ENCODE results near the gene LYST. TPM values are rescaled to one million over a fixed set of nuclear protein-coding genes. Genes with fewer than 3 reads are reported as not detected.

LYST gene
- total RNA-seq, 4 donors from 2014 or later = 22.9 to 44.4 (median 31.9) TPM

GRCh38 chr1:235911300-235911662 is 44.6 kb upstream of the LYST start:
- Histone ChIP-seq H3K27ac (replicated peaks in 1 of 4) (no peak overlapping the region), H3K27me3 (no peaks in the 10 kb centered on the region), H3K9me3 (no peaks in the 10 kb centered on the region), H3K4me1 (peaks cover 13 to 27% (median 22%) of the 10 kb centered on the region in 4 donors), H3K36me3 (no peaks in the 10 kb centered on the region), H3K4me3 (no peak overlapping the region)
- TF ChIP-seq POLR2AphosphoS5 (IDR thresholded peaks at IDR 0.05) = no peak
- TF ChIP-seq, protein P1, sequence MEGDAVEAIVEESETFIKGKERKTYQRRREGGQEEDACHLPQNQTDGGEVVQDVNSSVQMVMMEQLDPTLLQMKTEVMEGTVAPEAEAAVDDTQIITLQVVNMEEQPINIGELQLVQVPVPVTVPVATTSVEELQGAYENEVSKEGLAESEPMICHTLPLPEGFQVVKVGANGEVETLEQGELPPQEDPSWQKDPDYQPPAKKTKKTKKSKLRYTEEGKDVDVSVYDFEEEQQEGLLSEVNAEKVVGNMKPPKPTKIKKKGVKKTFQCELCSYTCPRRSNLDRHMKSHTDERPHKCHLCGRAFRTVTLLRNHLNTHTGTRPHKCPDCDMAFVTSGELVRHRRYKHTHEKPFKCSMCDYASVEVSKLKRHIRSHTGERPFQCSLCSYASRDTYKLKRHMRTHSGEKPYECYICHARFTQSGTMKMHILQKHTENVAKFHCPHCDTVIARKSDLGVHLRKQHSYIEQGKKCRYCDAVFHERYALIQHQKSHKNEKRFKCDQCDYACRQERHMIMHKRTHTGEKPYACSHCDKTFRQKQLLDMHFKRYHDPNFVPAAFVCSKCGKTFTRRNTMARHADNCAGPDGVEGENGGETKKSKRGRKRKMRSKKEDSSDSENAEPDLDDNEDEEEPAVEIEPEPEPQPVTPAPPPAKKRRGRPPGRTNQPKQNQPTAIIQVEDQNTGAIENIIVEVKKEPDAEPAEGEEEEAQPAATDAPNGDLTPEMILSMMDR (IDR thresholded peaks at IDR 0.05) = no peak
- no peak for TF ChIP-seq POLR2A (IDR thresholded peaks at IDR 0.05; ENCODE audit: low read depth)
- no peak for TF ChIP-seq EP300 (IDR thresholded peaks at IDR 0.05)
- no peak for DNase-seq (ENCODE audit: extremely low spot score)
- intact Hi-C loops (cut with DNase I) = no loop called here
- WGBS = 94% methylated on average over 5 of the region's 5 CpGs

DNA sequence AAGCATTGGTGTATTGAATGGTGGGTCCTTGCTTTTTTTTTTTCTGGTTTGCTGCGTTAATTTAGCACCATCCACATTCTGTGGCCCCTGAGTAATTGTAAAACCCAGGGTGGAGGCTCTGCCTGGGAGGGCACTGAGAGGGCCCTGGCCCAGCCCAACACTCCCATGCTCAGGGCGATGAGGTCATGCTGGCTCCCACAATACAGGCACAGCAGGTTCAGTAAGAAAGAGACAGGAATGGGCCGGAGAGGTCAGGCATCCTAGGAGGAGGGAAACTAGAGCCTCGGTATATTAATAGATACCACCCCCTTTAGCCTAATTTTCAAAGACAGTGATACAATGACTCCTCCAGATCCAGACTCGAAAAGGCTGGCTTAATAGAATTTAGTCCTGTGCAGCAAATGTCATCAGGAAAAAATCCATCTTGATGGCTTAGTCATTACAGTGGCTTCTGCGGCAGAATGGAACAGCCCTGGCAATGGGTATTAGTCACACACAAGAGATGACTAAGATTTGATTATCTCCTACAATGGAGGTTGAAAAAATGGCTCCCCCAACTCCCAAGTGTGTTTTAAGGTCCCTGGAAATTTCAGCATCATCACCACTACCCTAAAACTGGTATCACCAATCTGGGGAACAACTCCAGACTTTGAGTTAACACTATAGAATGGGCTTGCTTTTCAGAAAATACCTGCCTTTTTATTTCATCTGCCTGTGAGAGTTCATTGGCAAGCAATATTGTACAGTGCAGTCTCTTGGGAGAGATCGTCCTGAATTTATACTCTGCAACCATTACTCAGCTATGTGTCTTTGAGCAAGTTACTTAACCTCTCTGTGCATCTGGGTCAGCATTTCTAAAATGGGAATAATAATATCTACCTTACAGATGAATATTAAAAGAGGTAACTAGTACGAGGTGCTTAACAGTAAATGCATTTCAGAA is 43.9 kb upstream of the LYST start:
- intact Hi-C loops (cut with DNase I) = no loop called here
- Histone ChIP-seq H3K4me3 (no peak overlapping the region), H3K4me1 (peaks cover 13 to 27% (median 22%) of the 10 kb centered on the region in 4 donors), H3K27me3 (no peaks in the 10 kb centered on the region), H3K36me3 (no peaks in the 10 kb centered on the region), H3K9me3 (no peaks in the 10 kb centered on the region), H3K27ac (replicated peaks in 1 of 4) (peak overlapping the region; percentile 55 to 73 (median 69))
- no peak for DNase-seq (ENCODE audit: extremely low spot score)
- TF ChIP-seq POLR2AphosphoS5 (IDR thresholded peaks at IDR 0.05) (peak in 1 of 2 donors; percentile 43), EP300 (IDR thresholded peaks at IDR 0.05) (no peak)
- WGBS = 45% methylated on average over 8 of the region's 8 CpGs

DNA sequence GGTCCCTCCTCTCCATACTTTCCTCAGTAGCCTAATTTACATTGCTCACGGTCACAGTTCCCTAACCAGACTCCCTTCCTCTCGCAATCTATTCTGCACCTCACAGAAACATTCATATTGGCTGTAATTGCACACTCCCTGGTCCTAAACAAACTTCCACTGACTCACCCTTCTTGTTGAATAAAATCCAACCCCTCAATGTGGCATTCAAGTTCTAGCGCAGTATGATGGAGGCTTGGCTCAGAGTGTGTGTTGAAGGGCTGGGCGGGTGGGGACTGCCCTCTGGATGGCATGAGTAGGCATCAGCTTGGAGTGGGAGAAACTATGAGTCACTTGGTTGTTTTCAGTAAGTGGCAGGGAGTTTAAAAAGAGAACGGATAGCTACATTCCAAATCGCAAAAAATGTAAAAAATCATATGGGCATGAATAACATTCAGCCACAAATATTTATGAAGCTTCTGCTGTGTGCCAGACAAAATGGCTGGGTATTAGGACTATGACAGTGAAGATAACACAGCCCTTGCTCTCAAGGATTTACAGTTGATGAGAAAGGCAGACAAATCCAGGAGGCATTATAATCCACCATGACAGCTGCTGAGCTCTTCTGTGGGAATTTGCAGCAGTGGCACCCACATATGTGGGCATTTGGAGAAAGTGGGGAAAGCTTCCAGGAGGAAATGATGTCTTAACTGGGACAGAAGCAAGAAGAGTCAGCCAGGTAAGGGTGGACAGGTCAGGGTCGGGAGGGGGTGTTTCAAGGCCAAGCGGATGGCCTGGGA is 42.2 kb upstream of the LYST start:
- Histone ChIP-seq H3K36me3 (no peaks in the 10 kb centered on the region), H3K27ac (replicated peaks in 1 of 4) (peak overlapping the region; percentile 66 to 73 (median 69)), H3K9me3 (no peaks in the 10 kb centered on the region), H3K27me3 (no peaks in the 10 kb centered on the region), H3K4me3 (peak overlapping the region in 1 of 4 donors; percentile 12), H3K4me1 (peaks cover 13 to 27% (median 22%) of the 10 kb centered on the region in 4 donors)
- intact Hi-C loops (cut with DNase I) = loop anchor here (5.0 kb wide), 1 partner anchor 37 kb away; no protein-coding TSS in a partner anchor
- TF ChIP-seq POLR2AphosphoS5 (IDR thresholded peaks at IDR 0.05) (no peak), EP300 (IDR thresholded peaks at IDR 0.05) (no peak)
- 58% methylated on average over 8 of the region's 8 CpGs for WGBS
- DNase-seq (ENCODE audit: extremely low spot score) = no peak

DNA sequence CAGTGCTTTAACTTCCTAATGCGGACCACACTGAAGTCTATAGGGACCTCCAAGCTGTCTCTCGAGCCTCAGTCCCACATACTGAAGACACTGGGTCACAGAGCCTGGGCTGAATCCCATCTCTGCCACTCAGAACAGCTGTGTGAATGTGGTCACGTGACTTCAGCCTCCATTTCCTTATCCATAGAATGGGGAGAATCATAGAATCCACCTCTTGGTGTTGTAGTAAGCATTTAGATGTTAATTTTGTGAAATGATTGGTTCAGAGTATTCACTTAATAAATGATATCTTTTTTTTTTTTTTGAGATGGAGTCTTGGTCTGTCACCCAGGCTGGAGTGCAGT is 41.2 kb upstream of the LYST start:
- peaks cover 13 to 31% (median 26%) of the 10 kb centered on the region in 4 donors for H3K4me1 ChIP-seq
- no peaks in the 10 kb centered on the region for H3K36me3 ChIP-seq
- no peak overlapping the region for H3K4me3 ChIP-seq
- no peak for DNase-seq (ENCODE audit: extremely low spot score)
- TF ChIP-seq POLR2AphosphoS5 (IDR thresholded peaks at IDR 0.05) (no peak), EP300 (IDR thresholded peaks at IDR 0.05) (no peak), POLR2A (IDR thresholded peaks at IDR 0.05; ENCODE audit: low read depth) (no peak)
- TF ChIP-seq, protein P1 (IDR thresholded peaks at IDR 0.05) = no peak
- intact Hi-C loops (cut with DNase I) = loop anchor here (5.0 kb wide), 1 partner anchor 36 kb away; no protein-coding TSS in a partner anchor
- WGBS = 90% methylated on average over 3 of the region's 3 CpGs
- no peak overlapping the region for H3K27ac ChIP-seq (replicated peaks in 1 of 4)
- no peaks in the 10 kb centered on the region for H3K9me3 ChIP-seq
- H3K27me3 ChIP-seq = no peaks in the 10 kb centered on the region

GRCh38 chr1:235907187-235907896 is 40.6 kb upstream of the LYST start:
- TF ChIP-seq EP300 (IDR thresholded peaks at IDR 0.05) = no peak
- TF ChIP-seq, protein P1 (IDR thresholded peaks at IDR 0.05) = no peak
- no peak for TF ChIP-seq POLR2A (IDR thresholded peaks at IDR 0.05; ENCODE audit: low read depth)
- no peak for TF ChIP-seq POLR2AphosphoS5 (IDR thresholded peaks at IDR 0.05)
- no peaks in the 10 kb centered on the region for H3K36me3 ChIP-seq
- no peaks in the 10 kb centered on the region for H3K9me3 ChIP-seq
- DNase-seq (ENCODE audit: extremely low spot score) = no peak
- H3K4me3 ChIP-seq = no peak overlapping the region
- no peaks in the 10 kb centered on the region for H3K27me3 ChIP-seq
- H3K27ac ChIP-seq (replicated peaks in 1 of 4) = no peak overlapping the region
- intact Hi-C loops (cut with DNase I) = loop anchor here (5.0 kb wide), 1 partner anchor 35 kb away; no protein-coding TSS in a partner anchor
- 84% methylated on average over 12 of the region's 12 CpGs for WGBS
- H3K4me1 ChIP-seq = peaks cover 13 to 31% (median 26%) of the 10 kb centered on the region in 4 donors
